Peyer's patch (tissue), 4 donors: ENCODE measurements around the gene NDOR1. TPM values are rescaled to one million over a fixed set of nuclear protein-coding genes. Genes with fewer than 3 reads are reported as not detected.

ENCODE experiments used
- DNase-seq, 3 donors: peaks; one replicate each; pipeline ENCODE4 v3.0.0-alpha.2; 2017 to 2019
- H3K27ac ChIP-seq, 4 donors: fragments of 200-600 bp; sonication (generic); one replicate each; pipeline ENCODE4 v1.5.1; 2016 to 2019
- H3K27me3 ChIP-seq, 2 donors: fragments of 200-600 bp; sonication (generic); one replicate each; pipeline ENCODE4 v1.5.1; 2019
- H3K36me3 ChIP-seq, 3 donors: fragments of 200-600 bp; sonication (generic); one replicate each; pipeline ENCODE4 v1.5.1; 2016 to 2019
- H3K4me1 ChIP-seq, 4 donors: fragments of 200-600 bp; sonication (generic); one replicate each; pipeline ENCODE4 v1.5.1; 2016 to 2019
- H3K4me3 ChIP-seq, 4 donors: fragments of 200-600 bp; sonication (generic); 1 replicate in 3 of 4; 2 replicates in 1 of 4; pipeline ENCODE4 v1.5.1; 2016 to 2019; ENCODE audit warnings: mild to moderate bottlenecking in 1 of 4
- H3K9me3 ChIP-seq, 4 donors: fragments of 200-600 bp; sonication (generic); one replicate each; pipeline ENCODE4 v1.5.1; 2016 to 2019; ENCODE audit warnings: mild to moderate bottlenecking in 1 of 4
- CTCF ChIP-seq, 6 experiments: fragments of 450-650 bp in 4 of 6; fragments of 200-600 bp in 2 of 6; sonication (generic) in 1 of 6; IDR thresholded peaks; one replicate each; pipeline ENCODE4 v1.5.1; 2017 to 2019; ENCODE audit warnings: antibody characterized with exemption in 6 of 6, mild to moderate bottlenecking in 3 of 6, moderate library complexity in 1 of 6
- POLR2A ChIP-seq, 2 donors: fragments of 450-650 bp; IDR thresholded peaks; one replicate each; pipeline ENCODE4 v1.5.1; 2017; ENCODE audit warnings: antibody characterized with exemption in 2 of 2, mild to moderate bottlenecking in 2 of 2, moderate library complexity in 2 of 2
- total RNA-seq, 4 donors: library from RNA; depleted of rRNA; stranded (reverse); fragments of >200 nt; gene quantifications; one replicate each; pipeline ENCODE4 v1.1.0, GENCODE V29; 2016

The NDOR1 gene
- total RNA-seq, 4 donors from 2014 or later = 16.3 to 39.2 (median 25.1) TPM

- no peak for TF ChIP-seq POLR2A (IDR thresholded peaks at IDR 0.05)
- TF ChIP-seq CTCF (IDR thresholded peaks at IDR 0.05) = no peak
- Histone ChIP-seq H3K27me3 (no peaks in the 10 kb centered on the region), H3K4me1 (peaks cover 5 to 68% (median 8%) of the 10 kb centered on the region in 4 donors), H3K36me3 (peaks cover 0 to 31% (median 0%) of the 10 kb centered on the region in 3 donors), H3K4me3 (peak overlapping the region in 2 of 4 donors; percentile 74 to 96), H3K27ac (peak overlapping the region in 3 of 4 donors; percentile 85 to 98 (median 92)), H3K9me3 (no peaks in the 10 kb centered on the region)
- no peak for DNase-seq
Observed at GRCh38 chr9:137194388-137194787, 11.1 kb upstream of the NDOR1 start.

GRCh38 chr9:137194909-137195308, 10.6 kb upstream of the NDOR1 start:
- peak overlapping the region in 2 of 4 donors; percentile 74 to 96 for H3K4me3 ChIP-seq
- TF ChIP-seq POLR2A (IDR thresholded peaks at IDR 0.05) (peak in 1 of 2 donors; percentile 5), CTCF (IDR thresholded peaks at IDR 0.05) (no peak)
- H3K27ac ChIP-seq = peak overlapping the region in 3 of 4 donors; percentile 85 to 98 (median 92)
- H3K27me3 ChIP-seq = no peaks in the 10 kb centered on the region
- H3K9me3 ChIP-seq = no peaks in the 10 kb centered on the region
- H3K36me3 ChIP-seq = peaks cover 0 to 31% (median 0%) of the 10 kb centered on the region in 3 donors
- DNase-seq = peak in 2 of 3 donors; percentile 72 to 81
- peaks cover under 1 to 67% (median 8%) of the 10 kb centered on the region in 4 donors for H3K4me1 ChIP-seq

GRCh38 chr9:137195525-137196220, 9.8 kb upstream of the NDOR1 start:
- Histone ChIP-seq H3K9me3 (no peaks in the 10 kb centered on the region), H3K36me3 (peaks cover 0 to 26% (median 0%) of the 10 kb centered on the region in 3 donors), H3K27me3 (no peaks in the 10 kb centered on the region), H3K4me3 (peak overlapping the region in 2 of 4 donors; percentile 74 to 96), H3K27ac (peak overlapping the region in 3 of 4 donors; percentile 85 to 98 (median 92)), H3K4me1 (peaks cover 0 to 60% (median 5%) of the 10 kb centered on the region in 4 donors)
- peak in 2 of 3 donors; percentile 83 to 92 for DNase-seq
- TF ChIP-seq POLR2A (IDR thresholded peaks at IDR 0.05) (peak; percentile 49 to 64), CTCF (IDR thresholded peaks at IDR 0.05) (peak in 2 of 6 experiments; percentile 18 to 30)

GRCh38 chr9:137198051-137198901, 7.2 kb upstream of the NDOR1 start:
- Histone ChIP-seq H3K4me3 (peak overlapping the region in 3 of 4 donors; percentile 43 to 96 (median 74)), H3K9me3 (no peaks in the 10 kb centered on the region), H3K36me3 (no peaks in the 10 kb centered on the region), H3K27me3 (no peaks in the 10 kb centered on the region), H3K4me1 (peaks cover 0 to 63% (median 13%) of the 10 kb centered on the region in 4 donors), H3K27ac (peak overlapping the region in 3 of 4 donors; percentile 85 to 98 (median 92))
- DNase-seq = peak in 2 of 3 donors; percentile 85 to 86
- TF ChIP-seq POLR2A (IDR thresholded peaks at IDR 0.05) = peak; percentile 57 to 79
- TF ChIP-seq CTCF (IDR thresholded peaks at IDR 0.05) = no peak

- H3K4me3 ChIP-seq = peak overlapping the region; percentile 43 to 96 (median 83)
- no peaks in the 10 kb centered on the region for H3K27me3 ChIP-seq
- no peak for TF ChIP-seq POLR2A (IDR thresholded peaks at IDR 0.05)
- peak overlapping the region in 3 of 4 donors; percentile 85 to 98 (median 92) for H3K27ac ChIP-seq
- H3K9me3 ChIP-seq = no peaks in the 10 kb centered on the region
- peaks cover 0 to 68% (median 15%) of the 10 kb centered on the region in 4 donors for H3K4me1 ChIP-seq
- H3K36me3 ChIP-seq = no peaks in the 10 kb centered on the region
- DNase-seq = peak in 1 of 3 donors; percentile 70
Observed at GRCh38 chr9:137198902-137199283, 6.6 kb upstream of the NDOR1 start.
